Measurements from ENCODE around the gene ZNF346. TPM values are rescaled to one million over a fixed set of nuclear protein-coding genes. Genes with fewer than 3 reads are reported as not detected.

Gene ZNF346
- total RNA-seq, 1 donor = 19.2 TPM

DNA sequence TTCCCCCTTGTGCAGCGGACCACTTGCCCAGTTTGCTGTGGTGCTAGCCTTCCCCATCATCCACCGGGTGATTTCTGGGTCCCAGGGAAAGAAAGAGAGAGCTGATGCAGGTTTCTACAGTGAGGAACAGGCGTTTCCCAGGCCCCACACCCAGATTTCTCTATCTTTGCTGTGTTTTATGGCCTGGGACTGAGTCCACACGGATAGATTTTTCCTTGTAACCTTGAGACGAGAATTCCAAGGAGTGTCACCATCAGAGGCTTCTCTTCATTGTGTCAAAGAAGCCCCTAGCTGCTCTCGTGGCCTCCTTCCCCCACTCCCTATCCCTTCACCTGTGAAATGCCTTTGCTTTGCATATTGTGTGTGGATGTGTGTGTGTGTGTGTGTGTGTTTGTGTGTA is 43.0 kb downstream of the ZNF346 start:
- no peaks in the 10 kb centered on the region for H4K20me1 ChIP-seq (ENCODE audit: insufficient read depth, low read length)
- no peak overlapping the region for H3K4me3 ChIP-seq (ENCODE audit: insufficient read depth, low read length)
- DNase-seq (ENCODE audit: insufficient read length, low spot score, missing footprints) = no peak
- H3K4me2 ChIP-seq (ENCODE audit: insufficient read depth, low read length) = no peak overlapping the region
- H3K79me2 ChIP-seq (ENCODE audit: insufficient read depth, low read length) = no peaks in the 10 kb centered on the region
- H3K4me1 ChIP-seq (ENCODE audit: insufficient read depth, low read length) = no peaks in the 10 kb centered on the region
- no peaks in the 10 kb centered on the region for H3K9me3 ChIP-seq (ENCODE audit: low read depth, low read length)
- H2AFZ ChIP-seq (ENCODE audit: low read length) = no peak overlapping the region
- TF ChIP-seq, protein P1, sequence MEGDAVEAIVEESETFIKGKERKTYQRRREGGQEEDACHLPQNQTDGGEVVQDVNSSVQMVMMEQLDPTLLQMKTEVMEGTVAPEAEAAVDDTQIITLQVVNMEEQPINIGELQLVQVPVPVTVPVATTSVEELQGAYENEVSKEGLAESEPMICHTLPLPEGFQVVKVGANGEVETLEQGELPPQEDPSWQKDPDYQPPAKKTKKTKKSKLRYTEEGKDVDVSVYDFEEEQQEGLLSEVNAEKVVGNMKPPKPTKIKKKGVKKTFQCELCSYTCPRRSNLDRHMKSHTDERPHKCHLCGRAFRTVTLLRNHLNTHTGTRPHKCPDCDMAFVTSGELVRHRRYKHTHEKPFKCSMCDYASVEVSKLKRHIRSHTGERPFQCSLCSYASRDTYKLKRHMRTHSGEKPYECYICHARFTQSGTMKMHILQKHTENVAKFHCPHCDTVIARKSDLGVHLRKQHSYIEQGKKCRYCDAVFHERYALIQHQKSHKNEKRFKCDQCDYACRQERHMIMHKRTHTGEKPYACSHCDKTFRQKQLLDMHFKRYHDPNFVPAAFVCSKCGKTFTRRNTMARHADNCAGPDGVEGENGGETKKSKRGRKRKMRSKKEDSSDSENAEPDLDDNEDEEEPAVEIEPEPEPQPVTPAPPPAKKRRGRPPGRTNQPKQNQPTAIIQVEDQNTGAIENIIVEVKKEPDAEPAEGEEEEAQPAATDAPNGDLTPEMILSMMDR (IDR thresholded peaks at IDR 0.05; ENCODE audit: extremely low read depth, low read depth, low read length) = no peak
- H3K27ac ChIP-seq (ENCODE audit: low read depth, low read length) = no peak overlapping the region
- H3K27me3 ChIP-seq (ENCODE audit: insufficient read depth, low read length) = no peaks in the 10 kb centered on the region
- peaks cover 29% of the 10 kb centered on the region for H3K36me3 ChIP-seq (ENCODE audit: insufficient read depth, low read length)

GRCh38 chr5:177066224-177066623 is 43.7 kb downstream of the ZNF346 start:
- Histone ChIP-seq H3K27me3 (ENCODE audit: insufficient read depth, low read length) (no peaks in the 10 kb centered on the region), H3K9me3 (ENCODE audit: low read depth, low read length) (no peaks in the 10 kb centered on the region), H2AFZ (ENCODE audit: low read length) (no peak overlapping the region), H3K4me1 (ENCODE audit: insufficient read depth, low read length) (no peaks in the 10 kb centered on the region), H3K4me3 (ENCODE audit: insufficient read depth, low read length) (no peak overlapping the region), H3K4me2 (ENCODE audit: insufficient read depth, low read length) (no peak overlapping the region), H3K27ac (ENCODE audit: low read depth, low read length) (no peak overlapping the region), H3K36me3 (ENCODE audit: insufficient read depth, low read length) (peaks cover 29% of the 10 kb centered on the region), H3K79me2 (ENCODE audit: insufficient read depth, low read length) (no peaks in the 10 kb centered on the region), H4K20me1 (ENCODE audit: insufficient read depth, low read length) (no peaks in the 10 kb centered on the region)
- TF ChIP-seq, protein P1 (IDR thresholded peaks at IDR 0.05; ENCODE audit: extremely low read depth, low read depth, low read length) = no peak
- DNase-seq (ENCODE audit: insufficient read length, low spot score, missing footprints) = no peak

- no peaks in the 10 kb centered on the region for H3K9me3 ChIP-seq (ENCODE audit: low read depth, low read length)
- H3K79me2 ChIP-seq (ENCODE audit: insufficient read depth, low read length) = no peaks in the 10 kb centered on the region
- TF ChIP-seq, protein P1 (IDR thresholded peaks at IDR 0.05; ENCODE audit: extremely low read depth, low read depth, low read length) = no peak
- DNase-seq (ENCODE audit: insufficient read length, low spot score, missing footprints) = no peak
- H3K27me3 ChIP-seq (ENCODE audit: insufficient read depth, low read length) = no peaks in the 10 kb centered on the region
- no peak overlapping the region for H3K4me2 ChIP-seq (ENCODE audit: insufficient read depth, low read length)
- H4K20me1 ChIP-seq (ENCODE audit: insufficient read depth, low read length) = peaks cover 6% of the 10 kb centered on the region
- H2AFZ ChIP-seq (ENCODE audit: low read length) = no peak overlapping the region
- H3K4me3 ChIP-seq (ENCODE audit: insufficient read depth, low read length) = no peak overlapping the region
- peaks cover 27% of the 10 kb centered on the region for H3K36me3 ChIP-seq (ENCODE audit: insufficient read depth, low read length)
- peaks cover 3% of the 10 kb centered on the region for H3K4me1 ChIP-seq (ENCODE audit: insufficient read depth, low read length)
- H3K27ac ChIP-seq (ENCODE audit: low read depth, low read length) = no peak overlapping the region
Measured at GRCh38 chr5:177067503-177067902, 45.0 kb downstream of the ZNF346 start.

- peaks cover 3% of the 10 kb centered on the region for H3K4me1 ChIP-seq (ENCODE audit: insufficient read depth, low read length)
- peaks cover 12% of the 10 kb centered on the region for H3K36me3 ChIP-seq (ENCODE audit: insufficient read depth, low read length)
- TF ChIP-seq, protein P1 (IDR thresholded peaks at IDR 0.05; ENCODE audit: extremely low read depth, low read depth, low read length) = no peak
- H4K20me1 ChIP-seq (ENCODE audit: insufficient read depth, low read length) = peaks cover 6% of the 10 kb centered on the region
- H2AFZ ChIP-seq (ENCODE audit: low read length) = no peak overlapping the region
- H3K27me3 ChIP-seq (ENCODE audit: insufficient read depth, low read length) = no peaks in the 10 kb centered on the region
- DNase-seq (ENCODE audit: insufficient read length, low spot score, missing footprints) = no peak
- H3K4me2 ChIP-seq (ENCODE audit: insufficient read depth, low read length) = no peak overlapping the region
- H3K79me2 ChIP-seq (ENCODE audit: insufficient read depth, low read length) = no peaks in the 10 kb centered on the region
- no peak overlapping the region for H3K27ac ChIP-seq (ENCODE audit: low read depth, low read length)
- H3K9me3 ChIP-seq (ENCODE audit: low read depth, low read length) = no peaks in the 10 kb centered on the region
- H3K4me3 ChIP-seq (ENCODE audit: insufficient read depth, low read length) = no peak overlapping the region
Measured at GRCh38 chr5:177070536-177071191, 48.2 kb downstream of the ZNF346 start.
